Measurements from ENCODE around the gene ECI1.
"Not testable (repeated sequence)": the region's sequence is repeated elsewhere in the genome, so short reads cannot be mapped to it uniquely, and the experiment has no call there.

The ECI1 gene

GRCh38 chr16:2278956-2279800 is 27.8 kb upstream of the ECI1 start:
- DNase-seq, result no peak

- no peak for DNase-seq
Measured at GRCh38 chr16:2278272-2278608, 26.9 kb upstream of the ECI1 start.

DNA sequence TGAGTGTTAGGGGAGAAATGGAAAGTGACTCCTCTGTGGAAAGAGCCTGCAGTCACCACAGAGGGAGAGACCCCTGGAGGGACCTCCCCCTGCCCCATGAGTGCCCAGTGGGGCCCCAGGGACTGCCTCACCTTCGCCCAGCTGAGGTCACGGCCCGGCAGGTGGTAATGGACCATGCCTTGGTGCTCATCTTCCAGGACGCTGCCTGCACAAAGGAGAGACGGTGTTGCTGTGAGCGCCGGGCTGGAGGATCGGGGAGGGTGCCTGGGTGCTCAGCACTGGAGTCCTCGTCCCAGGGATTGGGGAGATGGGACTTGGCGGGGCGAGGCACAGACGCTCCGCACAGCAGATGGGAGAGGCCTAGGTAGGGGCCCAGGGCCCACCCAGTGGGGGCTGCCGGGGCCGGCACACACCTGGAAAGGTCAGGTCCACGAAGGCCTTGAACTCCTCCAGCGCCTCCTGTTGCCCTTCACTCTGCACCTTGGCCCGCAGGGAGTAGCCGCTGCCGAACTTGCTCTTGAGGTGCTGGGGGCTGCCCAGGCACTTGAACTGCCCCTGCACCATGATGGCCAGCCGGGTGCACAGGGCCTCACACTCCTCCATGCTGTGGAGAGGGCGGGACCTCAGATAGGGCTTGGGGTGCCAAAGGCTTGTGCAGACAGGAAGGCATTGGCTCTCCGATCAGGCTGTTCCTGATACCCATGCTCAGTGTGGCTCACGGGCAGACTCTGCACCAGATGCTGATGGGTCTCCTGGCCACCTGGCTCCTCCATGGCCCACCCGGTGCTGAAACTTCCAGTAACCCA is 26.3 kb upstream of the ECI1 start:
- no peak for DNase-seq

DNA sequence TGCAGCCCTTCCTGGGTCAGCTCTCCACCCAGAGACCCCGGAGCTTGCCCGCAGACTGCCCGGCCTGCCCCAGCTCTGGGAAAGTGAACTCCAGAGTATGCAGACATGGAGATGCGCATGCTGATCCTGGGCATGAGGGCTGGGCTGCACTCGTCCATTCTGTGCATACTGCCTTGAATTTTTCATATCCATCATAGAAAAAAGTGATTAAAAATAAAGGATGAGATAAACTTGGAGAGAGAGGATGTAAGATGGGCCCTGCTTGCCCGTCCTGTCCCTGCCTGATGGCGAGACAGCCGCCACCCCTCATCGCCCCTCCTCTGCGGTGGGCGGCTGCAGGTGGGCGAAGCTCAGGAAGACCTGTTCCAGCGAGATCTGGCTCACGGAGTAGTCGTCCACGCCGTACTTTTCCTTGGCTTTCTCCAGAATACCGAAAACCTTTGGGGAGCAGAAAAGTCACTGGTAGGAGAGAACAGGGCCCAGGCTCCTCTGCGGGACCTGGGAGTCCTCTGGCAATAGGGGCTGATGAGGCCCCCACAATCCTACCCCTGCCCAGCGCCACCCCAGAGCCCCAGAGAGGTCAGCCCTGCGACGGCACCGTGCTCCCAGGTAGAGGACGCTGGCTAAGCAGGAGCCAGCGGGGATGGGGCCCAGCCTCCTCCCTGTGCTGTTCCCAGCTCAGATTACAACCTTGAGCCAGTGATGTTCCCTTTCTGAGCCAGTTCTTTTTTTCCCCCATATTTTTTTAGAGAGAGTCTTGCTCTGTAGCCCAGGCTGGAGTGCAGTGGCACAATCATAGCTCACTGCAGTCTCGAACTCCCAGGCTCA is 25.2 kb upstream of the ECI1 start:
- no peak for DNase-seq

GRCh38 chr16:2275476-2276367 is 24.3 kb upstream of the ECI1 start:
- DNase-seq, result no peak

DNA sequence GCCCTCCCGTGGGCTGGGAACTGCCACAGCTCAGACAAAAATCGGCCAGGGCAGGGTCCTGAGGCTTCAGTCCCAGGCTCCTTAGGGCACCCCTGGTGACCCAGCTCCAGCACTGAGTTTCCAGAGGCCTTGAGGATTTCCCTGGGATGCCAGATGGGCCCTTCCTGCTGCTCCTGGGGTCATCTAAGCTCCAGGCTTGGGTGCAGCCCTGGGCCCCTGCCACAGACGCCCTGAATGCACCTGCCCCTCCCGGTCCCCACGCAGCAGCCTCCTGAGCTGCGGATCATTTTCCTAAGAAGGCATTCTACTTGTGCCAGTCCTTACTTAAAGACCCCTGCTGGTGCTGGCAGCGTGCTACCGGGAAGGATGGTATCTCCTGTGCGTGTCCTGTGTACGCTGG is 22.5 kb upstream of the ECI1 start:
- no peak for DNase-seq

GRCh38 chr16:2273484-2273883 is 22.1 kb upstream of the ECI1 start:
- no peak for DNase-seq

GRCh38 chr16:2271848-2272461 is 20.6 kb upstream of the ECI1 start:
- no peak for DNase-seq

DNA sequence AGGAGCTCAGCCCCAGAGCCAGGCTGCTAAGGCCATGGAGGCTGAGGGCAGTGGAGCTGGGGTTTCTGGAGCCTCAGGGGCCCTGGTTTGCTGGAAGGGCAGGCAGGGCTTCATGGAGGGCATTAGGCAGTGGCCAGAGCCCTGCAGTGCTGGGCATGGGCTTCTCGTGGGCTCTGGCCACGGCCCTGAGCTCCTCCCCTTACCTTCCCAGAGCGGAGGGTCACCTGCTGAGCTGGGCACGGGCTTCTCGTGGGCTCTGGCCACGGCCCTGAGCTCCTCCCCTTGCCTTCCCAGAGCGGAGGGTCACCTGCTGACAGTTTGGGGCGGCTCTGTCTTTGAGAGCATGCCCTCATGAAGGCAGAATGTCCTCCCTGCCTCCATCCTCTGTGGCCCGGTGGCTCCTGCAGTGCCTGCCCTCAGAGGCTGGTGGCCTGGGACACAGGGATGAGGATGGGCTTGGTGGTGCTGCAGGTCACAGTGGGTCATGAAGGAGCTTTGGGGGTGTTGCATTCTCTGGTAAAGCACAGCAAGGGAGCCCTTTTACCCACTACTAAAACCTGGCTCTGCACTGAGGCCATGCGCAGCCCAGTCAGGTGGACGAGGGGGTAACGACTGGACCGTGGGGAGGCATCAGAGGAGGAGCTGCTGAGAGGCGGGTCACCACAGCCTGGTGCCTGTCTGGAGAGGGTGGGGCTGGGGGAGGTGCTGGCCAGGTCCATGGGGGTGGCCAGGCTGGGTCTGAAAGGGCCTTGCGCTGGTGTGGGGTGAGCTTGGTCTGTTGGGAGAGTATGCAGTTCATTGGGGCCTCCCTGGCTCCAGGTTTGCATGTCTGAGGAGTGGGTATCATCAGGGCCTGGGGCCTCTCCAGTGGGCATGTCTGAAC is 19.4 kb upstream of the ECI1 start:
- no peak for DNase-seq

DNA sequence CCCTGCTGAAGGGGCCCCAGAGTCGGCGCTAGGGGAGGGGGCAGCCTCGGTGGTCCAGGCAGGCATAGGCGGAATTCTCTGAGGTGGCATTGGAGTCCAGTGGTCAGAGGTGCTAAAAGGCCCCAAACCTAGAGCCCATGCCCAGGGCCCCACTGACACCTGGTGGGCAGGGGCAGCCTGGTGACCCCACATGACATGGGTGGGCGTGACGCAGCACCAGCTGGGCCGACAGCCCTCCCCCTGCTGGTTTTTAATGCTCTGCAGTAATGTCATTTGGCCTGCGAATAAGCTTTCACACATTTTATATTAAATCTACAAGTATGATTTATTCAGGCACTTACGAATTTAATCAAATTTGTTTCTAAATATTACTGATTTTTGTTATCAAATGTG is 18.7 kb upstream of the ECI1 start:
- no peak for DNase-seq

DNA sequence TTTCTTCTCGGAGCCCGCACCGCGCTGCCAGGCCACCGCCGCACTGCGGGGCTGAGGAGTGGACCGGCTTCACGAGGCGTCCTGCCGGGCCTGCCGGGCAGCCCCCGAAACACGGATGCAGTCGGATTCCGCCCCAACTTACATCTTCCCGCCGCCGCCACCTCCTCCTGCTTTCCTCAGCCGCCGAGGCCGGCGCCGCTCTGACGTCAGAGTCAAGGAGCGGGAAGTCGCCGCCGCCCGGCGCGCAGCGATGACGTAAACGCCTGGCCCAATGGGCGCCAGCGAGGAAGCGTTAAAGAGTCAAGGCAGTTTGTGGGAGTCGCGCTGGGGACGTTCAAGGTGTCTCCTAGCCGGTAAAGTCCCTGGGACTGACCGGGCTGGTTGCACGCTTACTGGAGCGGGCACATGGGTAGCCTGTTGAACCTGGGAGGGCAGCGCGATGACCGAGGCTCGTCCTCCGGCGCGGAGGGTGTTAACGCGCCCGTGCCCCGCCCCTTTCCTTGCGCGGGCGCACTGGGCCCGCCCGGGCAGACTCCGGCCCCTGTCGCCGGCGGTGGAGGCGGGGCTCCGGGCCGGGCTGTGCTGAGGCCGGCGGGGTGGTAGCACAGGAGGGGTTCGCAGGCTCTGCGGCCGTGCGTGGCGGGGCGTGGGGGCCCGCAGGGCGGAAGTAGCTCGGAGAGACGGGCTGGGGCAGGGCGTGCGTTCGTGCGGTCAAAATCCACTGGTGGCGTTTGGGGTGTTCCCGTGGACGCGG is 16.7 kb upstream of the ECI1 start, which contains the start of gene RNPS1:
Gene RNPS1, minus strand, starts transcription at position 214 of the 754 bp plus-strand sequence. CDS start 3,483 bp downstream, outside the sequence.
- DNase-seq, result peak; percentile 94

- DNase-seq, result not testable (repeated sequence)
Measured at GRCh38 chr16:2267505-2267912, 16.1 kb upstream of the ECI1 start.

- DNase-seq, result not testable (repeated sequence)
Measured at GRCh38 chr16:2266887-2267286, 15.5 kb upstream of the ECI1 start.

DNA sequence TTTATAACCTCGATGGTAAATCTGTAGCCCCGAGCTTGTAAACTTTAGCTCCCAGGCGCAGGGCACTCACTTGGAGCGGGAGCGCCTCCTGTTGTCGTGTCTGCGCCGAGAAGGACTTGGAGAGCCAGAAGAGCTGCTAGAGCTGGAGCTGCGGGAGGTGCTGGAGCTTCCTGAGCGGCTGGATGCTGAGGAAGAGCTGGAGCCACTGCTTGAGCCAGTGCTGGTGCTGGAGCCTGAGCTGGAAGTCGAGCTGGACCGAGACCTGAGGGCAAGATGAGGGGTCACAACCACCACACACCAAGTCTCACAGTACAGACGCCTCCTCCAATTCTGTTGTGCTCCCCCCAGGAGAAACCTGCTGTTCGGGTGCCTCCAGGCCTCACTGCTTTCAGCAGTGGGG is 11.6 kb upstream of the ECI1 start:
- DNase-seq, result not testable (repeated sequence)

DNA sequence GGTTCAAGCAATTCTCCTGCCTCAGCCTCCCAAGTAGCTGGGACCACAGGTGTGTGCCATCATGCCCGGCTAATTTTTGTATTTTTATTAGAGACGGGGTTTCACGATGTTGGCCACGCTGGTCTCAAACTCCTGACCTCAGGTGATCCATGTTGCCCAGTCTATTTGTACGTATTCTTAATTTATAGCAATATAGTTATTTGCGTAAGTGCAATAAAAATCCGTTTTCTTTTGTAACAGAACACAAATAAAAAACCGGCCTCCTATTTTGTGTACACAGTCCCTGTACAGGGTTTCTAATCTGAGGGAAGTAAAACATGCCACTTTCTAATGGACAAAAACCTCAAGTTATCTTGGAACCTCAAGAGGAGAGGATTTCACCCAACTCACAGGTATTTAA is 8.9 kb upstream of the ECI1 start:
- DNase-seq, result no peak

GRCh38 chr16:2258530-2258929 is 7.1 kb upstream of the ECI1 start:
- DNase-seq, result not testable (repeated sequence)

- DNase-seq, result no peak
Measured at GRCh38 chr16:2257726-2258125, 6.3 kb upstream of the ECI1 start.

- DNase-seq, result no peak
Measured at GRCh38 chr16:2256531-2257140, 5.2 kb upstream of the ECI1 start.

- no peak for DNase-seq
Measured at GRCh38 chr16:2253293-2253692, 1.9 kb upstream of the ECI1 start.

GRCh38 chr16:2252806-2253148 is 1.4 kb upstream of the ECI1 start:
- no peak for DNase-seq
